Gastroesophageal sphincter (tissue), 3 donors: ENCODE results near the gene GABRA5.

Experiments used
- CTCF ChIP-seq, 4 experiments: fragments of 200-600 bp in 2 of 4; fragments of 450-650 bp in 2 of 4; sonication (generic) in 1 of 4; IDR thresholded peaks; one replicate each; pipeline ENCODE4 v1.5.1; 2017 to 2019; ENCODE audit warnings: antibody characterized with exemption in 4 of 4, mild to moderate bottlenecking in 2 of 4, moderate library complexity in 2 of 4
- POLR2A ChIP-seq, 2 donors: fragments of 450-650 bp; IDR thresholded peaks; one replicate each; pipeline ENCODE4 v1.6.1; 2017; ENCODE audit warnings: antibody characterized with exemption in 2 of 2, mild to moderate bottlenecking in 2 of 2, moderate library complexity in 1 of 2
- POLR2AphosphoS5 ChIP-seq: sonication (generic); formaldehyde crosslinking; IDR thresholded peaks from one replicate; pipeline ENCODE4 v1.6.1; 2017; ENCODE audit warnings: antibody characterized with exemption

DNA sequence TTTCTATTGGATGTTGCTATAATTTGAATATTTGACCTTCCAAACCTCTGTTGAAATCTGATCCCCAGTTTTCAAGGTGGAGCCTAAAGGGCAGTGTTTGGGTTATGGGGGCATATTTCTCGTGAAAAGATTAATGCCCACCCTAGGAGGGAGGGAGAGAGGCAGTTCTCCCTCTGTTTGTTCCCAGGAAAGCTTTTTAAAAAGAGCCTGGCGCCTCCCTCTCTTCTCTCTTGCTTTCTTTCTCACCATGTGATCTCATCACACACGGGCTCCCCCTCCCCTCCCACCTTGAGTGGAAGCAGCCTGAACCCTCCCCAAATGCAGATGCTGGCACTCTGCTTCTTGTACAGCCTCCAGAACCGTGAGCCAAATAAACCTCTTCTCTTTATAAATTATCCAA is 12.4 kb upstream of the GABRA5 start:
- TF ChIP-seq POLR2A (IDR thresholded peaks at IDR 0.05) (no peak), POLR2AphosphoS5 (no peak), CTCF (IDR thresholded peaks at IDR 0.05) (no peak)
